GM18861 (cell line): Measurements from ENCODE around the gene DGUOK.
A peak's percentile ranks its signal among the peaks of the same experiment; 100 is the strongest.

ENCODE experiments used
- ATAC-seq: cut with Tn5 transposase; IDR thresholded peaks from one replicate; pipeline ENCODE4 v1.9.1; 2021; ENCODE audit not compliant: unreplicated experiment

DGUOK gene

GRCh38 chr2:73946215-73946614, 19.5 kb downstream of the DGUOK start:
- no peak for ATAC-seq

- ATAC-seq = no peak
Observed at GRCh38 chr2:73946666-73947065, 20.0 kb downstream of the DGUOK start.

- ATAC-seq = no peak
Observed at GRCh38 chr2:73947412-73948018, 20.8 kb downstream of the DGUOK start.

GRCh38 chr2:73949802-73950201, 23.1 kb downstream of the DGUOK start:
- no peak for ATAC-seq

GRCh38 chr2:73952499-73953446, 26.1 kb downstream of the DGUOK start:
- ATAC-seq = no peak

GRCh38 chr2:73956218-73956865, 29.7 kb downstream of the DGUOK start:
- no peak for ATAC-seq

GRCh38 chr2:73961274-73961673, 34.6 kb downstream of the DGUOK start:
- no peak for ATAC-seq

GRCh38 chr2:73961823-73962615, 35.3 kb downstream of the DGUOK start:
- no peak for ATAC-seq

GRCh38 chr2:73962798-73963197, 36.1 kb downstream of the DGUOK start:
- ATAC-seq = no peak

- peak; percentile 63 for ATAC-seq
Observed at GRCh38 chr2:73963385-73964120, 36.9 kb downstream of the DGUOK start.

- no peak for ATAC-seq
Observed at GRCh38 chr2:73964223-73964622, 37.5 kb downstream of the DGUOK start.

GRCh38 chr2:73965053-73965452, 38.4 kb downstream of the DGUOK start:
- no peak for ATAC-seq

GRCh38 chr2:73968357-73968937, 41.8 kb downstream of the DGUOK start:
- ATAC-seq = no peak

GRCh38 chr2:73969356-73969755, 42.7 kb downstream of the DGUOK start:
- no peak for ATAC-seq

- ATAC-seq = no peak
Observed at GRCh38 chr2:73970141-73970803, 43.6 kb downstream of the DGUOK start.

- ATAC-seq = peak; percentile 82
Observed at GRCh38 chr2:73970850-73971471, 44.3 kb downstream of the DGUOK start.

- no peak for ATAC-seq
Observed at GRCh38 chr2:73971722-73972121, 45.0 kb downstream of the DGUOK start.

- no peak for ATAC-seq
Observed at GRCh38 chr2:73972846-73973245, 46.2 kb downstream of the DGUOK start.

GRCh38 chr2:73975731-73976130, 49.1 kb downstream of the DGUOK start:
- ATAC-seq = no peak
